GM12878 (cell line): ENCODE data around the gene ZNF366. TPM values are rescaled to one million over a fixed set of nuclear protein-coding genes. Genes with fewer than 3 reads are reported as not detected.

Experiments used
- ATAC-seq: fragments of 200-7000 bp; cut with Tn5 transposase; 3 replicates; pipeline ENCODE4 v1.9.1; 2020; ENCODE audit warnings: mild to moderate bottlenecking, moderate library complexity
- BruUV-seq: library from RNA; stranded (reverse); fragments of 400-500 nt; replicated peaks from 2 replicates; lab custom pipeline; 2021; lab: Mats Ljungman, UMichigan
- CTCF ChIA-PET: fragments of 300-600 bp; sonication (Branson Sonifier 250); formaldehyde crosslinking; extraction: SDS; loops from one replicate; lab custom pipeline; 2021; ENCODE audit warnings: inconsistent platforms; lab: Yijun Ruan, JAX
- POLR2A ChIA-PET: fragments of 350-600 bp; formaldehyde crosslinking; extraction: SDS; loops from one replicate; lab custom pipeline; 2021; ENCODE audit warnings: inconsistent platforms; lab: Charles Lee
- RAD21 ChIA-PET: fragments of 300-600 bp; sonication (Branson Sonifier 250); formaldehyde crosslinking; loops from one replicate; lab custom pipeline; 2023; ENCODE audit warnings: antibody characterized with exemption; ENCODE audit not compliant: unreplicated experiment; lab: Charles Lee
- SMC1A ChIA-PET: fragments of 300-600 bp; sonication (Branson Sonifier 250); formaldehyde crosslinking; loops from one replicate; lab custom pipeline; 2023; ENCODE audit not compliant: unreplicated experiment, uncharacterized antibody; lab: Charles Lee
- DNase-seq: peaks from one replicate; pipeline ENCODE4 v3.0.0-alpha.2; 2011; ENCODE audit warnings: low read depth, low spot score
- FAIRE-seq: peaks from 3 replicates; lab custom pipeline; 2011; peaks lifted over from hg19 to GRCh38; lab: Jason Lieb, UNC
- H2AFZ ChIP-seq: 2 replicates; pipeline ENCODE4 v1.6.0; 2011; ENCODE audit warnings: low read depth, low read length, control low read depth; ENCODE audit not compliant: control insufficient read depth
- H3K27ac ChIP-seq: 2 replicates; pipeline ENCODE4 v1.5.1; 2011; ENCODE audit warnings: control low read depth; ENCODE audit not compliant: control insufficient read depth, insufficient read depth
- H3K27me3 ChIP-seq, 2 experiments: replicated peaks in 1 of 2; 2 replicates each; pipeline versions ENCODE4 v1.6.0 to v1.6.1; 2011; ENCODE audit warnings: low read length in 1 of 2; ENCODE audit not compliant: control insufficient read depth in 2 of 2, insufficient read depth in 2 of 2
- H3K36me3 ChIP-seq, 2 experiments: 2 replicates each; pipeline ENCODE4 v1.5.1; 2011; ENCODE audit warnings: low read length in 1 of 2; ENCODE audit not compliant: control insufficient read depth in 2 of 2, insufficient read depth in 2 of 2
- H3K4me1 ChIP-seq: 2 replicates; pipeline ENCODE4 v1.6.1; 2011; ENCODE audit warnings: mild to moderate bottlenecking, low read length, moderate library complexity, mixed read lengths; ENCODE audit not compliant: control insufficient read depth, insufficient read depth
- H3K4me2 ChIP-seq: 2 replicates; pipeline ENCODE4 v1.6.0; 2011; ENCODE audit warnings: control low read depth; ENCODE audit not compliant: control insufficient read depth, insufficient read depth
- H3K4me3 ChIP-seq: fragments of 200-600 bp; sonication (generic); 2 replicates; pipeline ENCODE4 v1.5.1; 2016
- H3K79me2 ChIP-seq: 2 replicates; pipeline ENCODE4 v1.6.0; 2011; ENCODE audit warnings: low read length; ENCODE audit not compliant: control insufficient read depth, insufficient read depth
- H3K9ac ChIP-seq: 2 replicates; pipeline ENCODE4 v1.8.0; 2011; ENCODE audit warnings: low read length, control low read depth, mixed read lengths; ENCODE audit not compliant: control insufficient read depth, insufficient read depth
- H3K9me3 ChIP-seq: replicated peaks from 3 replicates; pipeline ENCODE4 v1.5.1; 2011; ENCODE audit warnings: mild to moderate bottlenecking, low read length; ENCODE audit not compliant: control insufficient read depth, insufficient read depth
- H4K20me1 ChIP-seq: 2 replicates; pipeline ENCODE4 v1.6.0; 2011; ENCODE audit not compliant: control insufficient read depth, insufficient read depth
- RUNX3 ChIP-seq: IDR thresholded peaks from 2 replicates; pipeline ENCODE4 v1.6.1; 2012; ENCODE audit warnings: low read length, inconsistent platforms
- WGBS: methylation state at CpG from one replicate; pipeline ENCODE4 v1.1.6; 2016; ENCODE audit warnings: low lambda C conversion rate; ENCODE audit not compliant: insufficient replicate concordance, insufficient coverage; ENCODE audit errors: missing lambda C conversion rate; 5-methylcytosine and 5-hydroxymethylcytosine counted together
- in situ Hi-C: fragments of 300-500 bp; cut with MboI; formaldehyde crosslinking; loops from 9 replicates; pipeline ENCODE4 v1.14.3; 2018; ENCODE audit warnings: mixed read lengths
- intact Hi-C: fragments of 100-400 bp; cut with micrococcal nuclease; formaldehyde crosslinking; loops from one replicate; pipeline ENCODE4 v1.14.2; 2022; ENCODE audit not compliant: unreplicated experiment
- polyA plus RNA-seq, 11 experiments: library from polyadenylated mRNA; depleted of rRNA in 4 of 11; unstranded in 6 of 11; stranded (reverse) in 5 of 11; fragments of >200 nt; fragmentation: Nextera tagmentation in 4 of 11; fragmentation: Illumina TruSeq in 1 of 11; extraction: Ambion mirVana in 4 of 11; extraction: Trizol in 1 of 11; gene quantifications; 1 replicate in 1 of 11; 2 replicates in 10 of 11; pipeline versions ENCODE4 v1.2.1 to v1.2.3, GENCODE V29; 2011 to 2016; ENCODE audit warnings: inconsistent platforms in 2 of 11, missing spikeins in 2 of 11, low read depth in 1 of 11
- total RNA-seq, 4 experiments: library from RNA; depleted of rRNA in 3 of 4; stranded (reverse); fragments of >200 nt in 3 of 4; fragmentation: Illumina TruSeq in 1 of 4; extraction: Trizol in 1 of 4; gene quantifications; 2 replicates each; pipeline versions ENCODE4 v1.2.1 to v1.2.3, GENCODE V29; 2013 to 2021
- TF ChIP-seq, protein P1 (sequence below): fragments of 450-650 bp; IDR thresholded peaks from 2 replicates; pipeline ENCODE4 v1.6.1; 2017; ENCODE audit warnings: mild to moderate bottlenecking, moderate library complexity

The ZNF366 gene
- total and polyA plus RNA-seq, 10 of the 15 experiments (the other 5 are each of a cell fraction or from before 2014, with no cell fraction given) = 0.01 to 0.18 (median 0.04) TPM; not detected in 6

GRCh38 chr5:72511366-72511765, 4.2 kb upstream of the ZNF366 start:
- 0 out of 2 replicates have a peak, but pooled peaks have one; percentile 13 for TF ChIP-seq RUNX3
- TF ChIP-seq, protein P1, sequence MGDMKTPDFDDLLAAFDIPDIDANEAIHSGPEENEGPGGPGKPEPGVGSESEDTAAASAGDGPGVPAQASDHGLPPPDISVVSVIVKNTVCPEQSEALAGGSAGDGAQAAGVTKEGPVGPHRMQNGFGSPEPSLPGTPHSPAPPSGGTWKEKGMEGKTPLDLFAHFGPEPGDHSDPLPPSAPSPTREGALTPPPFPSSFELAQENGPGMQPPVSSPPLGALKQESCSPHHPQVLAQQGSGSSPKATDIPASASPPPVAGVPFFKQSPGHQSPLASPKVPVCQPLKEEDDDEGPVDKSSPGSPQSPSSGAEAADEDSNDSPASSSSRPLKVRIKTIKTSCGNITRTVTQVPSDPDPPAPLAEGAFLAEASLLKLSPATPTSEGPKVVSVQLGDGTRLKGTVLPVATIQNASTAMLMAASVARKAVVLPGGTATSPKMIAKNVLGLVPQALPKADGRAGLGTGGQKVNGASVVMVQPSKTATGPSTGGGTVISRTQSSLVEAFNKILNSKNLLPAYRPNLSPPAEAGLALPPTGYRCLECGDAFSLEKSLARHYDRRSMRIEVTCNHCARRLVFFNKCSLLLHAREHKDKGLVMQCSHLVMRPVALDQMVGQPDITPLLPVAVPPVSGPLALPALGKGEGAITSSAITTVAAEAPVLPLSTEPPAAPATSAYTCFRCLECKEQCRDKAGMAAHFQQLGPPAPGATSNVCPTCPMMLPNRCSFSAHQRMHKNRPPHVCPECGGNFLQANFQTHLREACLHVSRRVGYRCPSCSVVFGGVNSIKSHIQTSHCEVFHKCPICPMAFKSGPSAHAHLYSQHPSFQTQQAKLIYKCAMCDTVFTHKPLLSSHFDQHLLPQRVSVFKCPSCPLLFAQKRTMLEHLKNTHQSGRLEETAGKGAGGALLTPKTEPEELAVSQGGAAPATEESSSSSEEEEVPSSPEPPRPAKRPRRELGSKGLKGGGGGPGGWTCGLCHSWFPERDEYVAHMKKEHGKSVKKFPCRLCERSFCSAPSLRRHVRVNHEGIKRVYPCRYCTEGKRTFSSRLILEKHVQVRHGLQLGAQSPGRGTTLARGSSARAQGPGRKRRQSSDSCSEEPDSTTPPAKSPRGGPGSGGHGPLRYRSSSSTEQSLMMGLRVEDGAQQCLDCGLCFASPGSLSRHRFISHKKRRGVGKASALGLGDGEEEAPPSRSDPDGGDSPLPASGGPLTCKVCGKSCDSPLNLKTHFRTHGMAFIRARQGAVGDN = no peak
- BruUV-seq = no TSS peak
- Histone ChIP-seq H3K27ac (no peak overlapping the region; the same call in 1 of the 2 replicates), H3K9ac (no peak overlapping the region), H3K4me2 (no peak overlapping the region), H3K79me2 (no peaks in the 10 kb centered on the region), H3K27me3 (no peaks in the 10 kb centered on the region), H3K9me3 (no peaks in the 10 kb centered on the region), H4K20me1 (no peaks in the 10 kb centered on the region), H3K36me3 (no peaks in the 10 kb centered on the region), H3K4me1 (peaks cover 45% of the 10 kb centered on the region), H2AFZ (no peak overlapping the region), H3K4me3 (no peak overlapping the region)
- no peak for FAIRE-seq
- in situ Hi-C loops (loop anchor here (10.0 kb wide), 1 partner anchor 137 kb away; no protein-coding TSS in a partner anchor), intact Hi-C loops (no loop called here)
- ChIA-PET RAD21 (interaction anchor here (0.6 to 1.0 kb wide), 2 partner anchors 18 to 46 kb away, joined by 3 read pairs; no protein-coding TSS in a partner anchor), POLR2A (no interaction called here), SMC1A (interaction anchor here (0.8 to 3.5 kb wide), 5 partner anchors 12 to 145 kb away, joined by 3 to 34 read pairs (median 8); no protein-coding TSS in a partner anchor), CTCF (interaction anchor here (1.3 to 4.4 kb wide), 3 partner anchors 12 to 155 kb away, joined by 3 to 24 read pairs (median 6); no protein-coding TSS in a partner anchor)
- ATAC-seq = no peak
- DNase-seq = no peak
- 44% methylated on average over 3 of the region's 3 CpGs for WGBS
